Esophagus muscularis mucosa (tissue), 4 donors: ENCODE results near the gene CHRNB4. TPM values are rescaled to one million over a fixed set of nuclear protein-coding genes. Genes with fewer than 3 reads are reported as not detected.

Source experiments
- DNase-seq: peaks from one replicate; pipeline ENCODE4 v3.0.0-alpha.2; 2017; ENCODE audit errors: extremely low spot score
- H3K27ac ChIP-seq, 4 donors: fragments of 200-600 bp; sonication (generic); replicated peaks in 1 of 4; 1 replicate in 3 of 4; 2 replicates in 1 of 4; pipeline ENCODE4 v1.5.1; 2016 to 2019; ENCODE audit warnings: mild to moderate bottlenecking in 1 of 4
- H3K27me3 ChIP-seq, 4 donors: fragments of 200-600 bp; sonication (generic); one replicate each; pipeline versions ENCODE4 v1.5.1 to v1.6.0; 2016 to 2019
- H3K36me3 ChIP-seq, 4 donors: fragments of 200-600 bp; sonication (generic); one replicate each; pipeline ENCODE4 v1.5.1; 2016 to 2019
- H3K4me1 ChIP-seq, 4 donors: fragments of 200-600 bp; sonication (generic); one replicate each; pipeline ENCODE4 v1.5.1; 2016 to 2019
- H3K4me3 ChIP-seq, 4 donors: fragments of 200-600 bp; sonication (generic); 1 replicate in 2 of 4; 2 replicates in 2 of 4; pipeline ENCODE4 v1.5.1; 2016 to 2019; ENCODE audit warnings: mild to moderate bottlenecking in 4 of 4, moderate library complexity in 1 of 4
- H3K9me3 ChIP-seq, 4 donors: fragments of 200-600 bp; sonication (generic); 1 replicate in 3 of 4; 2 replicates in 1 of 4; pipeline ENCODE4 v1.5.1; 2016 to 2019
- CTCF ChIP-seq, 3 experiments: fragments of 200-600 bp in 2 of 3; fragments of 450-650 bp in 1 of 3; sonication (generic) in 2 of 3; IDR thresholded peaks; one replicate each; pipeline ENCODE4 v1.5.1; 2017 to 2019; ENCODE audit warnings: antibody characterized with exemption in 3 of 3, mild to moderate bottlenecking in 2 of 3, moderate library complexity in 1 of 3
- EP300 ChIP-seq: sonication (generic); formaldehyde crosslinking; IDR thresholded peaks from one replicate; pipeline ENCODE4 v1.6.1; 2017; ENCODE audit warnings: antibody characterized with exemption
- POLR2A ChIP-seq: fragments of 450-650 bp; IDR thresholded peaks from one replicate; pipeline ENCODE4 v1.6.1; 2017; ENCODE audit warnings: antibody characterized with exemption, moderate library complexity, mild to moderate bottlenecking, low read depth
- POLR2AphosphoS5 ChIP-seq, 2 donors: sonication (generic); formaldehyde crosslinking; IDR thresholded peaks; one replicate each; pipeline ENCODE4 v1.6.1; 2017; ENCODE audit warnings: antibody characterized with exemption in 2 of 2
- WGBS: methylation state at CpG from one replicate; pipeline ENCODE4 v1.1.5; 2018; 5-methylcytosine and 5-hydroxymethylcytosine counted together
- intact Hi-C: fragments of 100-400 bp; cut with DNase I; formaldehyde crosslinking; loops from one replicate; pipeline ENCODE4 v1.15.1; 2023
- total RNA-seq, 4 donors: library from RNA; depleted of rRNA; stranded (reverse); fragments of >200 nt; gene quantifications; one replicate each; pipeline versions ENCODE4 v1.1.0 to v1.2.1, GENCODE V29; 2016

Gene CHRNB4
- total RNA-seq, 4 donors from 2014 or later = 0.26 to 0.50 (median 0.34) TPM; not detected in 1

- intact Hi-C loops = no loop called here
- Histone ChIP-seq H3K4me3 (no peak overlapping the region), H3K36me3 (no peaks in the 10 kb centered on the region), H3K27ac (no peak overlapping the region), H3K9me3 (no peaks in the 10 kb centered on the region), H3K4me1 (no peaks in the 10 kb centered on the region), H3K27me3 (no peaks in the 10 kb centered on the region)
- DNase-seq = no peak
- TF ChIP-seq POLR2AphosphoS5 (IDR thresholded peaks at IDR 0.05) = no peak
- TF ChIP-seq POLR2A = no peak
- TF ChIP-seq CTCF (IDR thresholded peaks at IDR 0.05) = no peak
- no peak for TF ChIP-seq EP300
- no CpG with 5 or more reads among the region's 3 CpGs for WGBS
Measured at GRCh38 chr15:78679089-78679511, 38.1 kb upstream of the CHRNB4 start.

GRCh38 chr15:78676424-78677110 is 35.6 kb upstream of the CHRNB4 start:
- no peaks in the 10 kb centered on the region for H3K27me3 ChIP-seq
- TF ChIP-seq POLR2AphosphoS5 (IDR thresholded peaks at IDR 0.05) (no peak), EP300 (no peak), CTCF (IDR thresholded peaks at IDR 0.05) (no peak), POLR2A (no peak)
- H3K4me3 ChIP-seq = no peak overlapping the region
- H3K27ac ChIP-seq = no peak overlapping the region
- peaks cover 0 to 22% (median 19%) of the 10 kb centered on the region in 4 donors for H3K4me1 ChIP-seq
- H3K9me3 ChIP-seq = no peaks in the 10 kb centered on the region
- no peak for DNase-seq
- no peaks in the 10 kb centered on the region for H3K36me3 ChIP-seq
- 94% methylated on average over 8 of the region's 12 CpGs for WGBS
- intact Hi-C loops = no loop called here

- intact Hi-C loops = no loop called here
- 95% methylated on average over 10 of the region's 11 CpGs for WGBS
- no peak for DNase-seq
Measured at GRCh38 chr15:78675617-78676360, 34.8 kb upstream of the CHRNB4 start.

GRCh38 chr15:78675206-78675605 is 34.2 kb upstream of the CHRNB4 start:
- Histone ChIP-seq H3K9me3 (no peaks in the 10 kb centered on the region), H3K4me1 (peaks cover 0 to 23% (median 19%) of the 10 kb centered on the region in 4 donors), H3K27me3 (no peaks in the 10 kb centered on the region), H3K4me3 (no peak overlapping the region), H3K36me3 (no peaks in the 10 kb centered on the region), H3K27ac (no peak overlapping the region)
- DNase-seq = no peak
- WGBS = 96% methylated on average over 4 of the region's 4 CpGs
- intact Hi-C loops = no loop called here
- TF ChIP-seq POLR2AphosphoS5 (IDR thresholded peaks at IDR 0.05) (no peak), POLR2A (no peak), CTCF (IDR thresholded peaks at IDR 0.05) (no peak), EP300 (no peak)

More at GRCh38 chr15:78675617-78676360, 34.8 kb upstream of the CHRNB4 start:
- Histone ChIP-seq H3K4me1 (peaks cover 0 to 23% (median 19%) of the 10 kb centered on the region in 4 donors), H3K27ac (no peak overlapping the region), H3K36me3 (no peaks in the 10 kb centered on the region), H3K4me3 (no peak overlapping the region), H3K27me3 (no peaks in the 10 kb centered on the region), H3K9me3 (no peaks in the 10 kb centered on the region)
- TF ChIP-seq EP300 (no peak), POLR2A (no peak), CTCF (IDR thresholded peaks at IDR 0.05) (no peak), POLR2AphosphoS5 (IDR thresholded peaks at IDR 0.05) (no peak)
